D341Med (cell line): ENCODE data around the gene SPAG6.

Experiments used
- DNase-seq: peaks from one replicate; pipeline ENCODE4 v3.0.0; 2012; ENCODE audit warnings: low spot score

The SPAG6 gene

GRCh38 chr10:22434521-22434920, 89.2 kb downstream of the SPAG6 start:
- no peak for DNase-seq

- DNase-seq: no peak
These were observed 90.4 kb downstream of the SPAG6 start for GRCh38 chr10:22435650-22436049.

GRCh38 chr10:22436526-22436892, 91.2 kb downstream of the SPAG6 start:
- DNase-seq: peak; percentile 34

GRCh38 chr10:22436893-22437619, 91.8 kb downstream of the SPAG6 start:
- peak; percentile 62 for DNase-seq

- peak; percentile 33 for DNase-seq
These were observed 92.6 kb downstream of the SPAG6 start for GRCh38 chr10:22437620-22438588.

GRCh38 chr10:22438711-22439110, 93.4 kb downstream of the SPAG6 start:
- DNase-seq: no peak

- no peak for DNase-seq
These were observed 96.8 kb downstream of the SPAG6 start for GRCh38 chr10:22442063-22442462.

- no peak for DNase-seq
These were observed 97.2 kb downstream of the SPAG6 start for GRCh38 chr10:22442468-22442867.

GRCh38 chr10:22443175-22443901, 98.0 kb downstream of the SPAG6 start:
- DNase-seq: no peak

GRCh38 chr10:22444219-22444788, 99.0 kb downstream of the SPAG6 start:
- DNase-seq: no peak

- DNase-seq: no peak
These were observed 100.2 kb downstream of the SPAG6 start for GRCh38 chr10:22445495-22445894.

- no peak for DNase-seq
These were observed 101.8 kb downstream of the SPAG6 start for GRCh38 chr10:22447068-22447467.

- no peak for DNase-seq
These were observed 106.0 kb downstream of the SPAG6 start for GRCh38 chr10:22451346-22451745.

- DNase-seq: no peak
These were observed 108.0 kb downstream of the SPAG6 start for GRCh38 chr10:22453320-22453719.

- DNase-seq: no peak
These were observed 108.8 kb downstream of the SPAG6 start for GRCh38 chr10:22453948-22454591.

GRCh38 chr10:22454634-22455033, 109.3 kb downstream of the SPAG6 start:
- no peak for DNase-seq

GRCh38 chr10:22455068-22455857, 110.0 kb downstream of the SPAG6 start:
- no peak for DNase-seq

- DNase-seq: no peak
These were observed 111.2 kb downstream of the SPAG6 start for GRCh38 chr10:22456486-22456885.

- DNase-seq: no peak
These were observed 113.2 kb downstream of the SPAG6 start for GRCh38 chr10:22458272-22459038.

- no peak for DNase-seq
These were observed 114.2 kb downstream of the SPAG6 start for GRCh38 chr10:22459496-22459895.
